Measurements from ENCODE around the gene KMT2B.

- TF ChIP-seq POLR2AphosphoS5 (IDR thresholded peaks at IDR 0.05; ENCODE audit: low read depth, low read length): no peak
- TF ChIP-seq TAF1 (IDR thresholded peaks at IDR 0.05; ENCODE audit: low read depth, low read length): no peak
- no peak for TF ChIP-seq POLR2A (IDR thresholded peaks at IDR 0.05; ENCODE audit: low read depth, low read length)
- TF ChIP-seq PAX5 (IDR thresholded peaks at IDR 0.05; ENCODE audit: insufficient read depth, low read length, severe bottlenecking): no peak
Measured at GRCh38 chr19:35753634-35754369, 36.0 kb downstream of the KMT2B start.

Data from GM12891 (cell line).